Stimulated activated CD8-positive, alpha-beta memory T cell treated with anti-CD3 and anti-CD28 coated beads, Interleukin-4, amount 100 ng/mL, for 1 hour (primary cell): Measurements from ENCODE around the gene CLEC18A.
"Not testable (repeated sequence)": the region's sequence is repeated elsewhere in the genome, so short reads cannot be mapped to it uniquely, and the experiment has no call there.

ENCODE experiments used
- DNase-seq, 2 donors: peaks; one replicate each; pipeline ENCODE4 v3.0.0-alpha.2; 2020; ENCODE audit warnings: low read depth in 2 of 2, low spot score in 1 of 2

The CLEC18A gene

GRCh38 chr16:69951672-69952031 lies 518 bp downstream of the CLEC18A start:
- not testable (repeated sequence) for DNase-seq

- DNase-seq: not testable (repeated sequence)
These were observed 982 bp downstream of the CLEC18A start for GRCh38 chr16:69952116-69952515.

- DNase-seq: not testable (repeated sequence)
These were observed 1.6 kb downstream of the CLEC18A start for GRCh38 chr16:69952572-69953355.

GRCh38 chr16:69954241-69954640 lies 3.1 kb downstream of the CLEC18A start:
- not testable (repeated sequence) for DNase-seq

GRCh38 chr16:69963312-69963711 lies 12.2 kb downstream of the CLEC18A start:
- not testable (repeated sequence) for DNase-seq

- DNase-seq: not testable (repeated sequence)
These were observed 14.0 kb downstream of the CLEC18A start for GRCh38 chr16:69964960-69965660.

- not testable (repeated sequence) for DNase-seq
These were observed 14.5 kb downstream of the CLEC18A start for GRCh38 chr16:69965661-69966054.

- DNase-seq: not testable (repeated sequence)
These were observed 16.6 kb downstream of the CLEC18A start for GRCh38 chr16:69967688-69968087.

- DNase-seq: not testable (repeated sequence)
These were observed 17.0 kb downstream of the CLEC18A start for GRCh38 chr16:69968125-69968524.

GRCh38 chr16:69969657-69970056 lies 18.5 kb downstream of the CLEC18A start:
- DNase-seq: not testable (repeated sequence)

- DNase-seq: not testable (repeated sequence)
These were observed 21.0 kb downstream of the CLEC18A start for GRCh38 chr16:69972120-69972519.

- not testable (repeated sequence) for DNase-seq
These were observed 21.8 kb downstream of the CLEC18A start for GRCh38 chr16:69972935-69973334.

- DNase-seq: not testable (repeated sequence)
These were observed 34.1 kb downstream of the CLEC18A start for GRCh38 chr16:69985196-69985595.

GRCh38 chr16:69997956-69998355 lies 46.8 kb downstream of the CLEC18A start:
- DNase-seq: not testable (repeated sequence)

GRCh38 chr16:69999801-70000200 lies 48.7 kb downstream of the CLEC18A start:
- DNase-seq: not testable (repeated sequence)

GRCh38 chr16:70003511-70003910 lies 52.4 kb downstream of the CLEC18A start:
- DNase-seq: not testable (repeated sequence)

- DNase-seq: not testable (repeated sequence)
These were observed 57.5 kb downstream of the CLEC18A start for GRCh38 chr16:70008604-70009003.

- DNase-seq: not testable (repeated sequence)
These were observed 59.5 kb downstream of the CLEC18A start for GRCh38 chr16:70010615-70011014.

- DNase-seq: not testable (repeated sequence)
These were observed 60.0 kb downstream of the CLEC18A start for GRCh38 chr16:70011120-70011519.

- DNase-seq: not testable (repeated sequence)
These were observed 61.2 kb downstream of the CLEC18A start for GRCh38 chr16:70012354-70012753.

GRCh38 chr16:70012951-70013350 lies 61.8 kb downstream of the CLEC18A start:
- DNase-seq: not testable (repeated sequence)
